ENCODE results near the gene KLHL29. TPM values are rescaled to one million over a fixed set of nuclear protein-coding genes. Genes with fewer than 3 reads are reported as not detected.

The KLHL29 gene
- total RNA-seq, 2 donors from 2014 or later, result 1.3 to 3.3 TPM

GRCh38 chr2:23640711-23641110 lies 255.7 kb downstream of the KLHL29 start:
- ATAC-seq, result no peak
- no peak for DNase-seq
- intact Hi-C loops (cut with DNase I), result no loop called here

- no peak for DNase-seq
- no peak for ATAC-seq
- intact Hi-C loops (cut with DNase I), result no loop called here
Observed at GRCh38 chr2:23642516-23642915, 257.5 kb downstream of the KLHL29 start.

- ATAC-seq, result no peak
- intact Hi-C loops (cut with DNase I), result no loop called here
- no peak for DNase-seq
Observed at GRCh38 chr2:23645230-23645808, 260.3 kb downstream of the KLHL29 start.

GRCh38 chr2:23647563-23647962 lies 262.6 kb downstream of the KLHL29 start:
- intact Hi-C loops (cut with DNase I), result no loop called here
- DNase-seq, result no peak
- ATAC-seq, result no peak

GRCh38 chr2:23649303-23649702 lies 264.3 kb downstream of the KLHL29 start:
- intact Hi-C loops (cut with DNase I), result no loop called here
- ATAC-seq (no peak), DNase-seq (no peak)

GRCh38 chr2:23649819-23650218 lies 264.8 kb downstream of the KLHL29 start:
- ATAC-seq, result no peak
- intact Hi-C loops (cut with DNase I), result no loop called here
- no peak for DNase-seq

- intact Hi-C loops (cut with DNase I), result no loop called here
- DNase-seq, result no peak
Observed at GRCh38 chr2:23651187-23652080, 266.5 kb downstream of the KLHL29 start.

GRCh38 chr2:23653326-23653725 lies 268.3 kb downstream of the KLHL29 start:
- DNase-seq, result no peak
- intact Hi-C loops (cut with DNase I), result no loop called here
- no peak for ATAC-seq

More at GRCh38 chr2:23651187-23652080, 266.5 kb downstream of the KLHL29 start:
- no peak for ATAC-seq

GRCh38 chr2:23654756-23655155 lies 269.8 kb downstream of the KLHL29 start:
- ATAC-seq (no peak), DNase-seq (no peak)
- intact Hi-C loops (cut with DNase I), result no loop called here

GRCh38 chr2:23655934-23656596 lies 271.1 kb downstream of the KLHL29 start:
- intact Hi-C loops (cut with DNase I), result no loop called here
- ATAC-seq (no peak), DNase-seq (no peak)

- ATAC-seq (peak; percentile 35 to 45), DNase-seq (no peak)
- intact Hi-C loops (cut with DNase I), result no loop called here
Observed at GRCh38 chr2:23656597-23656973, 271.6 kb downstream of the KLHL29 start.

GRCh38 chr2:23657371-23657770 lies 272.4 kb downstream of the KLHL29 start:
- ATAC-seq (no peak), DNase-seq (no peak)
- intact Hi-C loops (cut with DNase I), result no loop called here

- no peak for DNase-seq
- intact Hi-C loops (cut with DNase I), result no loop called here
- ATAC-seq, result no peak
Observed at GRCh38 chr2:23657934-23658333, 273.0 kb downstream of the KLHL29 start.

- ATAC-seq, result no peak
- no peak for DNase-seq
- intact Hi-C loops (cut with DNase I), result no loop called here
Observed at GRCh38 chr2:23658466-23658942, 273.5 kb downstream of the KLHL29 start.

- intact Hi-C loops (cut with DNase I), result no loop called here
- no peak for DNase-seq
- no peak for ATAC-seq
Observed at GRCh38 chr2:23659328-23659727, 274.3 kb downstream of the KLHL29 start.

- intact Hi-C loops (cut with DNase I), result no loop called here
- no peak for DNase-seq
- ATAC-seq, result no peak
Observed at GRCh38 chr2:23659773-23660172, 274.8 kb downstream of the KLHL29 start.

GRCh38 chr2:23660237-23660636 lies 275.3 kb downstream of the KLHL29 start:
- DNase-seq (no peak), ATAC-seq (no peak)
- intact Hi-C loops (cut with DNase I), result no loop called here

GRCh38 chr2:23661276-23662050 lies 276.5 kb downstream of the KLHL29 start:
- ATAC-seq (no peak), DNase-seq (no peak)
- intact Hi-C loops (cut with DNase I), result no loop called here

GRCh38 chr2:23662466-23662865 lies 277.5 kb downstream of the KLHL29 start:
- DNase-seq, result no peak
- intact Hi-C loops (cut with DNase I), result no loop called here
- ATAC-seq, result no peak

All from left cardiac atrium (tissue), 4 donors.